Panc1 (cell line): ENCODE results near the gene ZBTB48. TPM values are rescaled to one million over a fixed set of nuclear protein-coding genes. Genes with fewer than 3 reads are reported as not detected.

ENCODE experiments used
- ATAC-seq: fragments of 200-7000 bp; cut with Tn5 transposase; 2 replicates; pipeline ENCODE4 v1.9.1; 2020; ENCODE audit warnings: mild to moderate bottlenecking, moderate library complexity
- BruUV-seq: library from RNA; stranded (reverse); fragments of 400-500 nt; replicated peaks from 2 replicates; lab custom pipeline; 2021; lab: Mats Ljungman, UMichigan
- CTCF ChIA-PET: fragments of 300-600 bp; sonication (Branson Sonifier 250); formaldehyde crosslinking; loops from one replicate; lab custom pipeline; 2022; ENCODE audit warnings: antibody characterized with exemption; lab: Charles Lee
- POLR2A ChIA-PET: fragments of 300-600 bp; sonication (Branson Sonifier 250); formaldehyde crosslinking; loops from one replicate; lab custom pipeline; 2022; ENCODE audit warnings: antibody characterized with exemption; lab: Charles Lee
- DNase-seq: peaks from one replicate; pipeline ENCODE4 v3.0.0-alpha.2; 2010; ENCODE audit warnings: low read depth, low spot score
- H3K27ac ChIP-seq: 2 replicates; pipeline ENCODE4 v1.5.1; 2011; ENCODE audit warnings: mild to moderate bottlenecking, low read length, inconsistent platforms
- H3K27me3 ChIP-seq: fragments of 200-500 bp; sonication (Bioruptor generic); 2 replicates; pipeline ENCODE4 v1.6.0; 2014; ENCODE audit warnings: low read length, inconsistent platforms; ENCODE audit not compliant: control insufficient read depth, insufficient read depth
- H3K36me3 ChIP-seq: fragments of 200-500 bp; sonication (Bioruptor generic); 2 replicates; pipeline ENCODE4 v1.5.1; 2014; ENCODE audit warnings: inconsistent platforms, mild to moderate bottlenecking, low read length, moderate library complexity; ENCODE audit not compliant: control insufficient read depth, insufficient read depth
- H3K4me1 ChIP-seq: 2 replicates; pipeline ENCODE4 v1.5.1; 2011; ENCODE audit warnings: inconsistent platforms, mild to moderate bottlenecking, low read length, moderate library complexity; ENCODE audit not compliant: control insufficient read depth, insufficient read depth
- H3K4me3 ChIP-seq, 2 experiments: 2 replicates each; pipeline ENCODE4 v1.5.1; 2011 to 2012; ENCODE audit warnings: low read depth in 2 of 2, low read length in 2 of 2, mild to moderate bottlenecking in 2 of 2, inconsistent platforms in 1 of 2, moderate library complexity in 1 of 2
- H3K9me3 ChIP-seq: fragments of 200-500 bp; sonication (Bioruptor generic); 2 replicates; pipeline ENCODE4 v1.5.1; 2014; ENCODE audit warnings: low read depth, mild to moderate bottlenecking, inconsistent platforms, low read length, moderate library complexity; ENCODE audit not compliant: control insufficient read depth, insufficient read depth
- CTCF ChIP-seq: fragments of 450-650 bp; IDR thresholded peaks from 2 replicates; pipeline ENCODE4 v1.5.1; 2017; ENCODE audit warnings: mild to moderate bottlenecking
- REST ChIP-seq, 2 experiments: IDR thresholded peaks; 2 replicates each; pipeline ENCODE4 v1.6.1; 2011 to 2012; ENCODE audit warnings: low read depth in 2 of 2, control low read depth in 1 of 2, low read length in 1 of 2, mild to moderate bottlenecking in 1 of 2, moderate library complexity in 1 of 2; ENCODE audit not compliant: insufficient read depth in 1 of 2
- SIN3A ChIP-seq: IDR thresholded peaks from 2 replicates; pipeline ENCODE4 v1.6.1; 2012; ENCODE audit warnings: low read depth, mild to moderate bottlenecking, low read length, moderate library complexity, borderline replicate concordance; ENCODE audit not compliant: insufficient read depth
- TCF7L2 ChIP-seq: IDR thresholded peaks from 2 replicates; pipeline ENCODE4 v1.6.1; 2011; ENCODE audit warnings: mild to moderate bottlenecking, low read depth, low read length, inconsistent platforms
- in situ Hi-C: cut with HindIII; loops from 2 replicates; pipeline ENCODE4 v1.10.0; 2016; ENCODE audit warnings: low sequenced_read_pairs, low pct_unique_long_range_greater_than_20kb
- intact Hi-C: fragments of 100-400 bp; cut with micrococcal nuclease; formaldehyde crosslinking; loops from one replicate; pipeline ENCODE4 v1.10.0; 2022; ENCODE audit not compliant: unreplicated experiment
- total RNA-seq: library from RNA; stranded (reverse); gene quantifications from one replicate; pipeline ENCODE4 v1.2.1, GENCODE V29; 2021; ENCODE audit not compliant: unreplicated experiment

Gene ZBTB48
- total RNA-seq, 1 experiment from 2014 or later: 40.7 TPM

- Histone ChIP-seq H3K36me3 (peaks cover 8% of the 10 kb centered on the region), H3K9me3 (no peaks in the 10 kb centered on the region), H3K27me3 (no peaks in the 10 kb centered on the region), H3K4me1 (no peaks in the 10 kb centered on the region), H3K27ac (no peak overlapping the region), H3K4me3 (no peak overlapping the region)
- in situ Hi-C loops: no loop called here
- ATAC-seq (peak; percentile 80), DNase-seq (no peak)
- ChIA-PET CTCF (no interaction called here), POLR2A (interaction anchor here (0.6 kb wide), 1 partner anchor 22 kb away, joined by 11 read pairs; no protein-coding TSS in a partner anchor)
- intact Hi-C loops: no loop called here
- no peak for TF ChIP-seq SIN3A
- peak; percentile 50; the same call in 1 of the 2 replicates for TF ChIP-seq CTCF
- peak; percentile 29; the same call in 1 of the 2 replicates for TF ChIP-seq TCF7L2
- BruUV-seq: no TSS peak
Observed at GRCh38 chr1:6634371-6635052, 54.7 kb downstream of the ZBTB48 start.

- BruUV-seq: TSS peak; percentile 93
- no peak overlapping the region for H3K4me3 ChIP-seq
- H3K27me3 ChIP-seq: no peaks in the 10 kb centered on the region
- peak; percentile 10; the same call in 1 of the 2 replicates for ATAC-seq
- no peak overlapping the region for H3K27ac ChIP-seq
- TF ChIP-seq REST (IDR thresholded peaks at IDR 0.05; ENCODE audit: insufficient read depth in 1 of 2, low read depth in 2 of 2, low read length in 1 of 2) (no peak), TCF7L2 (no peak), CTCF (no peak), SIN3A (no peak)
- POLR2A ChIA-PET: interaction anchor here (0.6 kb wide), 1 partner anchor 21 kb away, joined by 11 read pairs; no protein-coding TSS in a partner anchor
- H3K36me3 ChIP-seq: peaks cover 8% of the 10 kb centered on the region
- intact Hi-C loops: no loop called here
- no peaks in the 10 kb centered on the region for H3K4me1 ChIP-seq
- no peaks in the 10 kb centered on the region for H3K9me3 ChIP-seq
- in situ Hi-C loops: no loop called here
- DNase-seq: no peak
- CTCF ChIA-PET: no interaction called here
Observed at GRCh38 chr1:6635161-6635909, 55.5 kb downstream of the ZBTB48 start.
